NCI-H345 treated with DMSO at 0.1 percent for 48 hours (cell line): ENCODE results near the gene BIVM.

Experiments
- DNase-seq: peaks from one replicate; lab custom pipeline; 2025; ENCODE audit not compliant: unreplicated experiment; lab: John Stamatoyannopoulos, UW

Gene BIVM

DNA sequence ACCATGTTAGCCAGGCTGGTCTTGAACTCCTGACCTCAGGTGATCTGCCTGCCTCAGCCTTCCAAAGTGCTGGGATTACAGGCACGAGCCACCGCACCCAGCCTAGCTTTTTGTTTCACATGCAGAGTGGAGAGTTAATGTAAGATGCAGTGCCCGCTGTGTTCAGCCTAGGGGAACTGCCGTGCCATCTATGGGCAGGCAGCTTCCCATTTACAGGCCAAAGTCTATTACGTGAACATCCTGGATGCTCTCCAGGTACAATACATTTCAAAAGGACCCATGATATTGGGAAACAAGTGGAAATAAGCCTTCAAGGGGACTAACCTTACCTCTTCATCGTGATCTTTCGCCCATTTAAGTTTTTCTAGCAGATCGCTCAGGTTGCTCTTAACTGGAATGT is 10.2 kb upstream of the BIVM start:
- no peak for DNase-seq

DNA sequence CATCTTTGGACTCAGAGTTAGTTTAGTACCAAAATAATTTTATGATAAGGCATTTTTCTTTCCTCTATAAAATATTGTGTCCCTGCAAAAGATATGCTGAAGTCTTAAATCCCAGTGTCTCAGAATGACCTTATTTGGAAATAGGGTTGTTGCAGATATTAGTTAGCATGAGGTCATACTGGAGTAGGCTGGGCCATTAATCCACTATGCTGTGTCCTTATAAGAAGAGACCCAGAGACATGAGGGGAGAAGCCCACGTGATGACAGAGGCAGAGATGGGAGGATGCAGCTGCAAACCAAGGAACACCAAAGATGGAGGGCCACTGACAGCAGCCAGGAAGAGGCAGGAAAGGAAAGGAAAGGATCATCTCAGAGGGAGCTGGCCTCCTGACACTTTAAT is 6.5 kb upstream of the BIVM start:
- DNase-seq = no peak

DNA sequence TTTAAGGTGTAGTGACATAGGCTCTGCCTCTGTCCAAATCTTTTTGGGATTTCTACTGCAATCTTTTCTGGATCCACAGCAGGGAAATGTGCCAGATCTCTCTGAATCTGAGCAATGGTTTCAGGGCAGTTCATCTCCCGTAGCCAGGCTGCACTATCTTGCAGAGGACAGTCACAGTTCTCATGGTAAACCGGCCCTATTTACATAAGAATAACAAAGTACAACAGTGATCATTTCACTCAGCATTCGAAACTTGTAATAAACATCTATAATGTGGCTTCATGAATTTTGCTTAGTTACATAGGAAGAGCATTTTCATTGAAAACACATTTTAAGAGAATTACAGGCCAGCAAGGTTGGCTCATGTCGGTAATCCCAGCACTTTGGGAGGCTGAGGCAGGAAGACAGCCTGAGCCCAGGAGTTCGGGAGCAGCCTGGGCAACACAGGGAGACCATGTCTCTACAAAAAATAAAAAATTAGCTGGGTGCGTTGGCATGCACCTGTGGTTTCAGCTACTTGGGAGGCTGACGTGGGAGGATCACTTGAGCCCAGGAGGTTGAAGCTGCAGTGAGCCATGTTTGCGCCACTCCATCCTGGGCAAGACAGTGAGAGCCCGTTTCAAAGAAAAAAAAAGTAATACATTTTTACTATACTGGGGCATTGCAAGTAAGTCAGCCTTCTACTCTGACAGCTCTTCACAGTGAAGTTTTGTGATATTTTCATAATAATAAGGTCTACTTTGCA is 5.1 kb upstream of the BIVM start:
- no peak for DNase-seq

DNA sequence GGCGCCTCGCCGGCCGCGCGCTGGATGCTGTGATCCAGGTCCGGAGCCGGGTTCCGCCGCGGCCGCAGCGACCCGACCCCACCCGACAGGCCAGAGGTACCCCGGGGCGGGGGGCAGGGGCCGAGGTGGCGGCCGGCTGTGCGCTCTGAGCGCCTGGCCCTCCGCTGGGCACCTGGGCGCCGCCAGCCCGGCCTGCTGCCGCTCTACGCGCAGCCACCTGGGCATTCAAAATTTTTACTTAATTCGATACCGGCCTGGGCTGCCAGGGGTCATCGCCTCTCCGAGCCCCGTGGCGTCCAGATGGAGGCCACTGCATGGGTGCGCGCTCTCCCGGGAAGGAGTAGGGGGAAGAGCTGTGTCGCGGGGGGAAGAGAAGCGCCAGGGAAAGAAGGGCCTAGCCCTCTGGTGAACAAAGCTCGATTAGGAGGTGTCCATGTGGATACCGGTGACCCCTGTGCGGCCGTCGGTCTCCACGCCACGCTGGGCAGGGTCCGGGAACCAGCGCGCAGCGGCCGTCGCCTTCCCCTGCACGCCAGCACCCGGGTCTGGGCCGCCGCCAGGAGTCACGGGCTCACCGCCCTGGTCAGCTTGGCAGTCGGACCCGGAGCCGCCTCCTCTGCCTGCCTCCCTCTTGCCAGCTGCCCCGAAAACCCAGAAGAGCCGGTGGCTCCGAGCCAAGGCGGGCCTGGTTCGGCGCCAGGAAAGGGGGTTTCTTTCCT is 666 bp downstream of the BIVM start:
- no peak for DNase-seq

DNA sequence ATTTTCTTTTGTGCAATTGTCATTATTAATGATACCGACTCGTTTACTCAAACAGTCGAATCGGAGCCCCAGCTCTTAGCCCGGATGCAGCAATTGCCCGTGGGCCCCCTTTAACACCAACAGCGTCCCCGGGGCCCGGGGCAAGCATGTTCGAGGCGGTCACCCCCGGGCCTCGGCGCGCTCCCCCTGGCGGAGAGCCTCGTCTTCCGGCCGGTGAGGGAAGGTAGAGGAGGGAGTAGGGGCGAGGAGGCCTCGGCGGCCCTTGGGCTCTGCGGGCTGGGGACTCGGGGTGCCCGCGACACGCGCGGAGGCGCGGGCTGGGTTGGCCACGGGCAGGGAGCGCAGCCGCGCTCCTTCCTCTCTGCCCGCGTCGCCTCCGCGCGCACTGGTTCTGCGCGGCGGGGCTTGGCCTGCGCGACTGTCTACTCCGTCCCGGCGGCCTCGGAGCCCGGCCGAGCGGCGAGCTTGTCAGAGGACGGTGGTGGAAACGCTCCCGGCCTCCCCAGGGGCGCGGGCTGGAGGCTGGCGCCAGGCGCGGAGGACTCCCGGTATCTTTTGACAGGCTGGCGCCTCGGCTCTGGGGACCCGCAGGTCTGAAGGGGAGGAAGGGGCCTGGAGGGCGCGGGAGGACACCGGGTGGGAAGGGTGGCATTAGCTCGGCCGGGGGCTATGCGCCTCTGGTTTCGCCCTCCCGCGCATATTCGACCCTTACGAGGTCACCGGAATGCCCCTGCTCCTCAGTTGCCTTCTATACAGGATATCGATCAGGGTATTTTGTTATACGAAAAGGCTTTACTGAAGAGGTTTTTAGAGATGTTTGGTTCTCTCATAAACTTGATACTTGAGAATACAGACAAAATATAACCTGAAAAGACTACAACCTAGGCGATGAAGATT is 1.5 kb downstream of the BIVM start:
- peak; percentile 44 for DNase-seq

DNA sequence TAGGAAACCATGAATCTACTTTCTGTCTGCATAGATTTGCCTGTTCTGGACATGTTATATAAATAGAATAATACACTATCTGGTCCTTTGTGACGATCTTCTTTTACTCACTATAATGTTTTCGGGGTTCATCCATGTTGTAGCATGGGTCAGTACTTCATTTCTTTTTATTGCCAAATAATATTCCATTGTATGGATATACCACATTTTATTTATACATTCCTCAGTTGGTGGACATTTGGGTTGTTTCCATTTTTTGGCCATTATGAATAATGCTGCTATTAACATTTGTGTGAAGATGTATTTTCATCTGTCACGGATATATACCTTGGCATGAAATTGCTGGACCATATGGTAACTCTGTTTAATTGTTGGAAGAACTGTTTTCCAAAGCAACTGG is 6.8 kb downstream of the BIVM start:
- DNase-seq = no peak

DNA sequence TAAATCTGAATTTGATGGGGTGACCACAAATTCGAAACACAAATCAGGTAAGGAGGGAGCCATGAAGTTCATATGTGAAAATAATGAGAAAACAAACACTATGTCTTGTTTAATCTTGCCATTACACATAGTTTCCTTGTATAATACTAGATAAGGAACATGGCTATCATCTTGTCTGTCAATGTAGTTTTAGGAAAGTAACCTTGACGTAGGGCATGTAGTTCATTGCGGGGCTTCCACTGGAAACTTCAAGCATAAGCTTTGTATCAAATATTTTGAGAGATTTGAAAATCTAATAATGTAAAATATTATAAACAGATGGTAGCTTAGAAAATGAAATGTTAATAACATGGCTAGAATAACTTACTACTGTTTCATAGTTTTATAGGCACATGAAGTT is 8.8 kb downstream of the BIVM start:
- no peak for DNase-seq

DNA sequence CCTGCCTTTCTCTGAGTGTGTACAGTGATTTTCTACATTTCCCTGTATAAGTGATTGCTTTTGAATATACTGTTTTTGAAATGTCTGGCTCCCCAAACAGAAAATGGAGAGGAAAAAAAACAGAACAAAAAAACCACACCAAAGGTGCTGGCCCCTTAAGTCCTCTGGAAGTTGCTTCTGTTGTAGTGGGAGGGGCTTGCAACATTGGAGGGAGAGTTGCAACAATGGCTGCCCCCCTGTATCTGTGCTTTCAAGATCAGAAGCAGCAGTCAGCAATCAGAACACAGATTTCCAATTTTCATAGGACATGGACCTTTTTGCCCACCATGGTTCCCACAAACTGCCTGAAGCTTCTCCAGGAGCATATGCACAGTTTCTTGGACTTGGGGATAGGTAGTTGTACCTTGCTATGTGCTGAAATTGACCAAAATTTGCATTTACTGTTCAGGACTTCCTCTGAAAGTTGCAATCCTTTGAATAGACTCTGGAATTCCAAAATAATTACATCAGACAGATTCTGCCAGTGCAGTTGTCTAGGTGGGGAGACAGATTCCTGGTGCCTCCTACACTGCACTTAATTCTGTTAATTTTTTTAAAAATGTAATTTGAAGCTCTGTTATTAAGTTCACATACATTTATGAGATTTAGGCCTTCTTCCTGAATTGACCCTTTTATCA is 13.8 kb downstream of the BIVM start:
- DNase-seq = no peak

DNA sequence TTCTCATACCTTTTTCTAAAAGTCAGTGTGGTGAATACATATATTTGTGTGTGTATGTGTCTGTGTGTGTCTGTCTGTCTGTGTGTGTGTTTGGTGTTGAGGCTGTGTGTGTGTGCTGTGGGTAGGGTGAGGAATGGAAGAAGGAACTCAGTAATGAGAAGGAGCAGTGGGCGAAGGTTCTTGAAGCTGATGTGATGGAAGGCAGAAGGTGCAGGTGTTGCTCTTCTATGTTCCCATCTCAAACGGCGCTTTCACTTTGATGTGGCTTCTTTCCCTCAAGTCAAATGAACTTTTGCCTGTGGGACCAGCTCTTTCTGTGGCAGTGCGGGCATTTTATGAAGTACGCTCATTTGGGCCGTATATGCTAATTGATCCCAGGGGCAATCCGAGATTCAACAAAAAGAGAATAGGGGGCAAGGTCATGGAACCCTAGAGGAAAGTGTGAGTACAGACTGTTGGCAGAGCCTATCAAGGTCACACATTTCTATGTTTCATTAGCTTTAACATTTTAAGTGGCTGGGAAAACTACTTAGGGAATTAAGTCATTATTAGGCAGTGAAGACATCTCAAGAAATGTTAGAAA is 15.2 kb downstream of the BIVM start:
- DNase-seq = no peak

DNA sequence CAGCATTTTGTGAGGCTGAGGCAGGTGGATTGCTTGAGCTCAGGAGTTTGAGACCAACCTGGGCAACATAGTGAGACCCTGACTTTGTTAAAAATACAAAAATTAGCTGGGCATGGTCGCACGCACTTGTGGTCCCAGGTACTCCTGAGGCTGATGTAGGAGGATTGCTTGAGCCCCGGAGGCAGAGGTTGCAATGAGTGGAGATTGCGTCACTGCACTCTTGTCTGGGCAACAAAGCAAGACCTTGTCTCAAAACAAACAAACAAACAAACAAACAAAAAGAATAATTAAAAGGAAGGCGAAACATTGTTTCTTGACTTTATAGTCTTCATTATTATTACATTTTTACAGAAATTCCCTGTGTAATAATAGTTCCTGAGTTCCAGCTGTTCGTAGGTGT is 15.9 kb downstream of the BIVM start:
- no peak for DNase-seq

DNA sequence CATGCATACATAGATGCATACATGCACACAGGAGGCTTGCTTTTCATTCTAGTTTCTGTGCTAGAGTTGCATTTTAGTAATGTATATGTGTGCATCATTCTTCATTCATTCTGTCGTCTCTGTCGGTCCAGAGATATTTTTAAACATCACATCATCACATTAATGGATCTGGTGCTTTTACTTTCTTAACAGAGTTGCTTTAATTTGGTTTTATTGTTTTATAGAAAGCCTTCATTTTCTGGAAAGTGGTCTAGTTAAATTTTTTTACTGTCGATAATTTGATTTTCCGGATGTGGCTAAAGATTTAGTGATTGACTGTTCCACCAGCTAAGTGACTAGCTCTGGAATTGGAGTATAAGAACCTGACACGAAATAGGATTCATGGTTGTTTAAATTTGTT is 16.9 kb downstream of the BIVM start:
- DNase-seq = no peak

DNA sequence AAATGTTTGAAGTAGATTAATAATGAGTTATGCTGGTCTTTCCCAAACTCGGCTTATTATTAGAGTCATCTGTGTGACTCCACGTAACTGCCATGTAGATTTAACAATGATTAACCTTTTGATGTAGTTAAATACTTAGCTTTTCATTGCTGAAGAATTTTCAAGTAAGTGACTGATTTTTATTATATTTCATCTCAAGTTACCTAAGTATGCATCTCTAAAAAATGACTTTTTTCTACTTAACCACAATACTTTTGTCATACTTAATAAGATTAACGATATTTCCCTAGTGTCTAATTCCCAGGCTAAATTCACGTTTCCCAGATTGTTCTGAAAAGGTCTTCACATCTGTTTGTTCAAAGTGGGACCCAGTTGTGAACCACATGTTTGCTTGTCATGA is 17.8 kb downstream of the BIVM start:
- DNase-seq = no peak

DNA sequence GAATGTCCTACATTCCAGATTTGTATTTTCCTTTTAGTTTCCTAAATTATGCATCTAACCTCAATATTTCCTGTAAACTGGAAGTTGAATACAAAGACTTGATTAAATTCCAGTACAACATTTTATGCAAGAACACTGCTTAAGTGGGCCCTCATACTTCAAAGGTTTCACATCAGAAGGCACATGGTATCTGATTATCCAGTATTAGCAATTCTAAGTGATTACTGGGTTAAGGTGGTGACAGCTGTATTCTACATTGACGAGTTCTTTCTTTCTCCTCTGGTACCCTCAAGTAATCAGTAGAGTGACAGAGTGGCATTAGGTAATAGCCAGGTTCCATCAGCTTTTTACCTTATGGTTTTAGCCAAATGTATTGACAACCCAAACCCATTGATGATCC is 18.3 kb downstream of the BIVM start:
- DNase-seq = no peak

DNA sequence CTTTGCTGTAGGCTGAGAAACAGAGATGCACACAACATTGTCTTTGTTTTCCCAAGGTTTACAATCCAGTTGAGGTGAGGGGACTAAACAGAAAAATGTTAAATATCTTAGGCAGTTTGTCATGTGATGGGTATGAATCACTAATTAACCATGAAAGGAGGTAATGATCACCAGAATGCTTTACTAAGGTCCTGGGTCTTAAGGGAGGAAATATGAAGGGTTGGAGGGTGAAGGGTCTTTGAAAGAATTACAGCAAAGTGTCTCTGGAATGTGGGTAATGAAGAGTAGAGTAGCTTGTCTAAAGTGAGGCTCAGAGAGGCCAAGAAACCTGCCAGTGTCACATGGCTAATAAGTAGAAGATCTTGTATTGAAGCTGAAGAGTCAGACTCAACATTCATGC is 19.0 kb downstream of the BIVM start:
- no peak for DNase-seq

DNA sequence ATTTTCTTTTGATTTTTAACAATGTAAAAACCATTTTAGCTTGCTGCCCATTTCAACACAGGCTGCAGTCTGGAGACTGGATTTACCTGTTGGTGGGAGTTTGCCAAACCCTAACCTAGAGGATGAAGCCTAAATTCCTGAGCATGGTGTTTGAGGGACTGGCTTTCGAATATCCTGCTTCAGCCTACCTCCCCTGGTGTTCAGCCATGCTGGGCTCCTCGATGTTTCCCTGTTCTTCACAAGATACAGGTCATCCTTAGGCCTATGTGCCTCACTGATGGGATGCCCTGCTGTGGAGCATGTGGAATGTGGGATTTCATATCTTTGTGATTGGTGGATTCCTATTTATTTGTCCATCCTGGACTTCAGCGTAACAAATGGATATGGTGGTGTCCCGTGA is 26.5 kb downstream of the BIVM start:
- no peak for DNase-seq

DNA sequence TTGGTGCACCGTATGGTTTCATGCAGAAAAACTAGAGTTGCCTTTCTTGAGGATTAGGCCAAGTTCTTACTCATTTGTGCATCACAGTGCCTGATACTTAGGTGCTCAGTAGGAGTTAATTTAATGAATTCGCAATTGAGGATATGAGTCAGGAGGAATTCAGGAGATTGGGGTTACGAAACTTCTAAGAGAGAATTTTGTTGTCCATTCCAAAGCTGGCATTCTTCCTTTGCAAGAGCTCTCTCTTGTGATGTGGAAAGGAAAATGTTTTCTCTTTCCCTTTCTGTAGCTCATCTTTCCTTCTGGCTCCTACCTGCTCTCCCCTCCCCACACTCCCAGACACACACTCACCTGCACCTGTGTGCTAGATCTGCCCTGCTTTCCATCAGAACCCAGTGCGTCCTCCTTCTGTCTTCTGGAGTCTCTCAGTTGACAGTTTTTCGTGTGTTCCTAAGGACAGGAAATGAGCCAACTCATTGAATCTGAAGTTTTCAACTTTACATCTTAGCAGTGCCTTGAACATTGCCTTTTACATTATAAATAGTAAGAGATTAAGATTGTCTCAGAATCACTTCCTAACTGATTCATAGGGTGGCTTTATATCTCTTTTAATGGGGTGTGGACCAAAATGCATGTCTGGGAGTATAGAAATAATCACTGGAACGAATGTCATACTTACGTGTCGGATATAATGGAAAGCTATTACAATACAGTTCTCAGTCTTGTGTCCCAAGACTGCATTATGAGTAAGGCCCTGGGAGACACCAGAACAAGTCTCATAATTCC is 27.2 kb downstream of the BIVM start:
- no peak for DNase-seq

DNA sequence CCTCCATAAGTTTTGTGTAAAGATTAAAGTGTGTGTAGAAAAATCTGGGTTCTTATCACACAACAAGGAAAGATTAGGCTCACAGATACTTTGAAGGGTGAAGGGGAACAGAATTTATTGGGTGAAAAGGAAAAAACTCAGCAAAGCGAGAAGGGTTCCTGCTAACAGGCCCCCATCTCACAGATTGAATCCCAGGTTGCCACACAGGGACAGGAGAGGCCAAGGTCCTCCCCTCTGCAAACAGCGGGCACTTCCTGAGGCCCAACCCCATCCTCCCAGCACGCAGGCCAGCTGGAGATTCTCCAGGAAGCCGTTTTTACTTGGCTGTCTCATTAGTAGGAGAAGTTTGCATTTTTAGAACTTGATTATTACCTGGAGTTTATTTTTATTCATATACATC is 31.7 kb downstream of the BIVM start:
- no peak for DNase-seq

DNA sequence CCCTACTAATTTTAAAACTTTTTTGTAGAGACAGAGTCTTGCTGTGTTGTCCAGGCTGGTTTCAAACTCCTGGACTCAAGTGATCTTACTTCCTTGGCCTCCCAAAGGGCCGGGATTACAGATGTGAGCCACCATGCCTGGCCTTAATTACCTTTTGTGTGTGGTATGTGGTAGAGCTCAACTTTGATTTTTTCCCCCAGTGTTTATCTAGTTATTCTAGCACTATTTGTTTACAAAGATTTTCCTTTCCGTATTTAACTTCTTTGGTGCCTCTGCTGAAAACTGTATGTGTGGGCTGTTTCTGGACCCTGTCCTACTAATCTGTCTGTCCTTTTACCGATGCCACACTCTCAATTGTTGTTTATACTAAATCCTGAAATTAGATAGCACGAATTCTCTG is 37.6 kb downstream of the BIVM start:
- DNase-seq = no peak

DNA sequence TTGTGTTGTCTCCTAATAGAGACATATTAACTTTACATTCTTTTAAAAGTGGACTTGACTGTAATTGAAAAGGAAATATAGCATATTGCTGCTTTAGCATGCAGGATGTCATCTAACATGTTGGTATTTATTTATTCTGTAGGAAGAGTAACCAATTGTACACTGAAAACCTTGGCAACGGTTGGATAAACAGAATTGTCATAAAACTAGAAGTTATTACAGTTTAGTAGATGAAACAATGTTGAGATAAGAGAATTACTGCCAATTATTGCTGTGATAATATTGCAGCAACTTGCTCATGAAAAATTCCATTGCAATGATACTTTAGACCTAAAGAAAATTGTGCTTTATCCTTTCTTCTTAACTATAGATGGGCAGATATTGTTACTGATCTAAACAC is 39.4 kb downstream of the BIVM start:
- DNase-seq = no peak

DNA sequence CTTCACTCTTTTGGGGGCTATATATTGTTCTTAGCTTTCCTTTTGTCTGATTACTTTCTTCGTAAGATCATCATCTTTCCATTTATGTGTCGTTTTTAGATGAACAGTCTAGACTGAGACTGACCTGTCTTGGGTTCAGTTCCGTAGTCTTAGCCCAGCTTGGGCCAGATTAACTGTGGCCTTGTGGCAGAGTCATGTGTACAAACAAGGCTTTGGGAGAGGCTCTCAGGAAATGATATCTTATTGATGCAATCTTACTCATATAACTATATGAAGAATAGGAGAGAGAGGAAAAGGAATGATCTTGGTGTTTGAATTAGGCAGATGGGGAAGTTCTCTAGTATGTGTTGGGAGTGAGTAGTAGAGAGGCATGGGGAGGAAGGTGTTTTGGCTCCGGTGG is 40.1 kb downstream of the BIVM start:
- DNase-seq = no peak
